ENCODE data around the gene RPLP1.

RPLP1 gene

GRCh38 chr15:69498282-69498681 lies 45.7 kb downstream of the RPLP1 start:
- no peak overlapping the region for H3K27ac ChIP-seq (ENCODE audit: low read length)
- H3K9me3 ChIP-seq (ENCODE audit: control insufficient read depth in 2 of 2, low read length in 2 of 2): no peaks in the 10 kb centered on the region
- no peak overlapping the region for H3K9ac ChIP-seq (ENCODE audit: low read length in 2 of 2)
- no peaks in the 10 kb centered on the region for H3K27me3 ChIP-seq (ENCODE audit: control insufficient read depth in 1 of 2, insufficient read depth in 2 of 2, low read length in 2 of 2)
- no peaks in the 10 kb centered on the region for H3K36me3 ChIP-seq (ENCODE audit: control insufficient read depth in 2 of 2, insufficient read depth in 2 of 2, low read length in 2 of 2)
- no peak overlapping the region for H3K4me3 ChIP-seq (ENCODE audit: low read length in 2 of 2)
- peaks cover 9% of the 10 kb centered on the region for H3K4me1 ChIP-seq (ENCODE audit: control insufficient read depth, insufficient read depth, low read length)

- H3K27me3 ChIP-seq (ENCODE audit: control insufficient read depth in 1 of 2, insufficient read depth in 2 of 2, low read length in 2 of 2): no peaks in the 10 kb centered on the region
- no peak overlapping the region for H3K9ac ChIP-seq (ENCODE audit: low read length in 2 of 2)
- H3K4me3 ChIP-seq (ENCODE audit: low read length in 2 of 2): no peak overlapping the region
- no peaks in the 10 kb centered on the region for H3K36me3 ChIP-seq (ENCODE audit: control insufficient read depth in 2 of 2, insufficient read depth in 2 of 2, low read length in 2 of 2)
- H3K27ac ChIP-seq (ENCODE audit: low read length): no peak overlapping the region
- H3K9me3 ChIP-seq (ENCODE audit: control insufficient read depth in 2 of 2, low read length in 2 of 2): no peaks in the 10 kb centered on the region
- peaks cover 9% of the 10 kb centered on the region for H3K4me1 ChIP-seq (ENCODE audit: control insufficient read depth, insufficient read depth, low read length)
Measured at GRCh38 chr15:69498987-69499386, 46.4 kb downstream of the RPLP1 start.

GRCh38 chr15:69499521-69500211 lies 47.0 kb downstream of the RPLP1 start:
- no peak overlapping the region for H3K27ac ChIP-seq (ENCODE audit: low read length)
- H3K4me3 ChIP-seq (ENCODE audit: low read length in 2 of 2): no peak overlapping the region
- H3K36me3 ChIP-seq (ENCODE audit: control insufficient read depth in 2 of 2, insufficient read depth in 2 of 2, low read length in 2 of 2): no peaks in the 10 kb centered on the region
- H3K9ac ChIP-seq (ENCODE audit: low read length in 2 of 2): no peak overlapping the region
- no peaks in the 10 kb centered on the region for H3K27me3 ChIP-seq (ENCODE audit: control insufficient read depth in 1 of 2, insufficient read depth in 2 of 2, low read length in 2 of 2)
- H3K9me3 ChIP-seq (ENCODE audit: control insufficient read depth in 2 of 2, low read length in 2 of 2): no peaks in the 10 kb centered on the region
- H3K4me1 ChIP-seq (ENCODE audit: control insufficient read depth, insufficient read depth, low read length): peaks cover 9% of the 10 kb centered on the region

- no peak overlapping the region for H3K9ac ChIP-seq (ENCODE audit: low read length in 2 of 2)
- peaks cover 9% of the 10 kb centered on the region for H3K4me1 ChIP-seq (ENCODE audit: control insufficient read depth, insufficient read depth, low read length)
- no peak overlapping the region for H3K27ac ChIP-seq (ENCODE audit: low read length)
- H3K4me3 ChIP-seq (ENCODE audit: low read length in 2 of 2): no peak overlapping the region
- H3K9me3 ChIP-seq (ENCODE audit: control insufficient read depth in 2 of 2, low read length in 2 of 2): no peaks in the 10 kb centered on the region
- H3K27me3 ChIP-seq (ENCODE audit: control insufficient read depth in 1 of 2, insufficient read depth in 2 of 2, low read length in 2 of 2): no peaks in the 10 kb centered on the region
- H3K36me3 ChIP-seq (ENCODE audit: control insufficient read depth in 2 of 2, insufficient read depth in 2 of 2, low read length in 2 of 2): no peaks in the 10 kb centered on the region
Measured at GRCh38 chr15:69500339-69500738, 47.7 kb downstream of the RPLP1 start.

GRCh38 chr15:69501456-69501855 lies 48.8 kb downstream of the RPLP1 start:
- peaks cover 9% of the 10 kb centered on the region for H3K4me1 ChIP-seq (ENCODE audit: control insufficient read depth, insufficient read depth, low read length)
- no peak overlapping the region for H3K9ac ChIP-seq (ENCODE audit: low read length in 2 of 2)
- H3K9me3 ChIP-seq (ENCODE audit: control insufficient read depth in 2 of 2, low read length in 2 of 2): no peaks in the 10 kb centered on the region
- H3K4me3 ChIP-seq (ENCODE audit: low read length in 2 of 2): no peak overlapping the region
- H3K27me3 ChIP-seq (ENCODE audit: control insufficient read depth in 1 of 2, insufficient read depth in 2 of 2, low read length in 2 of 2): no peaks in the 10 kb centered on the region
- no peaks in the 10 kb centered on the region for H3K36me3 ChIP-seq (ENCODE audit: control insufficient read depth in 2 of 2, insufficient read depth in 2 of 2, low read length in 2 of 2)
- H3K27ac ChIP-seq (ENCODE audit: low read length): no peak overlapping the region

- H3K36me3 ChIP-seq (ENCODE audit: control insufficient read depth in 2 of 2, insufficient read depth in 2 of 2, low read length in 2 of 2): no peaks in the 10 kb centered on the region
- H3K27me3 ChIP-seq (ENCODE audit: control insufficient read depth in 1 of 2, insufficient read depth in 2 of 2, low read length in 2 of 2): no peaks in the 10 kb centered on the region
- no peak overlapping the region for H3K9ac ChIP-seq (ENCODE audit: low read length in 2 of 2)
- no peak overlapping the region for H3K4me3 ChIP-seq (ENCODE audit: low read length in 2 of 2)
- no peaks in the 10 kb centered on the region for H3K9me3 ChIP-seq (ENCODE audit: control insufficient read depth in 2 of 2, low read length in 2 of 2)
- no peak overlapping the region for H3K27ac ChIP-seq (ENCODE audit: low read length)
- peaks cover 9% of the 10 kb centered on the region for H3K4me1 ChIP-seq (ENCODE audit: control insufficient read depth, insufficient read depth, low read length)
Measured at GRCh38 chr15:69502470-69503045, 49.9 kb downstream of the RPLP1 start.

GRCh38 chr15:69504352-69505040 lies 51.9 kb downstream of the RPLP1 start:
- H3K9ac ChIP-seq (ENCODE audit: low read length in 2 of 2): no peak overlapping the region
- no peak overlapping the region for H3K4me3 ChIP-seq (ENCODE audit: low read length in 2 of 2)
- peaks cover 9% of the 10 kb centered on the region for H3K4me1 ChIP-seq (ENCODE audit: control insufficient read depth, insufficient read depth, low read length)
- H3K27ac ChIP-seq (ENCODE audit: low read length): no peak overlapping the region
- H3K9me3 ChIP-seq (ENCODE audit: control insufficient read depth in 2 of 2, low read length in 2 of 2): no peaks in the 10 kb centered on the region
- no peaks in the 10 kb centered on the region for H3K27me3 ChIP-seq (ENCODE audit: control insufficient read depth in 1 of 2, insufficient read depth in 2 of 2, low read length in 2 of 2)
- H3K36me3 ChIP-seq (ENCODE audit: control insufficient read depth in 2 of 2, insufficient read depth in 2 of 2, low read length in 2 of 2): no peaks in the 10 kb centered on the region

Measured in stomach smooth muscle (tissue), 2 donors.